Caco-2 (cell line): ENCODE measurements around the gene DLG2. TPM values are rescaled to one million over a fixed set of nuclear protein-coding genes. Genes with fewer than 3 reads are reported as not detected.

Source experiments
- BruUV-seq: library from RNA; stranded (reverse); fragments of 400-500 nt; replicated peaks from 2 replicates; lab custom pipeline; 2021; lab: Mats Ljungman, UMichigan
- CTCF ChIA-PET: fragments of 300-600 bp; sonication (Branson Sonifier 250); formaldehyde crosslinking; loops from one replicate; lab custom pipeline; 2022; ENCODE audit warnings: antibody characterized with exemption; lab: Charles Lee
- POLR2A ChIA-PET: fragments of 300-600 bp; sonication (Branson Sonifier 250); formaldehyde crosslinking; loops from one replicate; lab custom pipeline; 2022; ENCODE audit warnings: antibody characterized with exemption; lab: Charles Lee
- DNase-seq, 2 experiments: peaks; one replicate each; pipeline versions ENCODE4 v3.0.0 to v3.0.0-alpha.2; 2020 to 2022
- H3K27me3 ChIP-seq: replicated peaks from 2 replicates; pipeline ENCODE4 v1.6.0; 2011; ENCODE audit warnings: low read length; ENCODE audit not compliant: control insufficient read depth, insufficient read depth
- H3K36me3 ChIP-seq: 2 replicates; pipeline ENCODE4 v1.5.1; 2011; ENCODE audit warnings: low read length; ENCODE audit not compliant: control insufficient read depth, insufficient read depth
- H3K4me1 ChIP-seq: fragments of 250-450 bp; sonication (Bioruptor Pico); 2 replicates; pipeline ENCODE4 v1.5.1; 2020; ENCODE audit warnings: mild to moderate bottlenecking
- H3K4me3 ChIP-seq: 2 replicates; pipeline ENCODE4 v1.5.1; 2011; ENCODE audit warnings: low read depth, mild to moderate bottlenecking, control low read depth, low read length
- H3K9me3 ChIP-seq: fragments of 250-450 bp; sonication (Bioruptor Pico); 2 replicates; pipeline ENCODE4 v1.5.1; 2020; ENCODE audit warnings: mild to moderate bottlenecking, moderate library complexity
- H3K27ac Mint-ChIP-seq: one replicate; pipeline ENCODE4 v1.8.0; 2022; ENCODE audit warnings: mixed read lengths; ENCODE audit not compliant: unreplicated experiment
- H3K27me3 Mint-ChIP-seq: one replicate; pipeline ENCODE4 v1.8.0; 2022; ENCODE audit warnings: mixed read lengths; ENCODE audit not compliant: insufficient read depth, unreplicated experiment
- H3K36me3 Mint-ChIP-seq: one replicate; pipeline ENCODE4 v1.8.0; 2022; ENCODE audit warnings: mild to moderate bottlenecking, mixed read lengths; ENCODE audit not compliant: insufficient read depth, unreplicated experiment
- H3K4me1 Mint-ChIP-seq: one replicate; pipeline ENCODE4 v1.8.0; 2022; ENCODE audit warnings: low read depth, mixed read lengths; ENCODE audit not compliant: unreplicated experiment
- H3K4me3 Mint-ChIP-seq: one replicate; pipeline ENCODE4 v1.8.0; 2022; ENCODE audit warnings: mild to moderate bottlenecking, moderate library complexity, mixed read lengths; ENCODE audit not compliant: unreplicated experiment
- H3K9me3 Mint-ChIP-seq: one replicate; pipeline ENCODE4 v1.8.0; 2022; ENCODE audit warnings: mixed read lengths; ENCODE audit not compliant: unreplicated experiment
- CTCF ChIP-seq, 2 experiments: fragments of 200-600 bp in 1 of 2; IDR thresholded peaks; 1 replicate in 1 of 2; 2 replicates in 1 of 2; pipeline versions ENCODE4 v1.5.1 to v1.8.0; 2011 to 2022; ENCODE audit warnings: antibody characterized with exemption in 1 of 2, control low read depth in 1 of 2, inconsistent platforms in 1 of 2, low read depth in 1 of 2, low read length in 1 of 2, mild to moderate bottlenecking in 1 of 2, moderate library complexity in 1 of 2; ENCODE audit not compliant: insufficient read depth in 1 of 2, severe bottlenecking in 1 of 2, unreplicated experiment in 1 of 2
- intact Hi-C: fragments of 100-400 bp; cut with micrococcal nuclease; formaldehyde crosslinking; loops from one replicate; pipeline ENCODE4 v1.10.0; 2022; ENCODE audit not compliant: unreplicated experiment
- total RNA-seq: library from RNA; stranded (reverse); gene quantifications from 2 replicates; pipeline ENCODE4 v1.2.3, GENCODE V29; 2022

DLG2 gene
- total RNA-seq, 1 experiment from 2014 or later: 21.6 TPM

GRCh38 chr11:84230402-84230801, 1396.7 kb downstream of the DLG2 start:
- POLR2A ChIA-PET: no interaction called here
- no TSS peak for BruUV-seq
- no peaks in the 10 kb centered on the region for H3K27me3 ChIP-seq
- no peaks in the 10 kb centered on the region for H3K4me1 ChIP-seq
- no peak for TF ChIP-seq CTCF (IDR thresholded peaks at IDR 0.05; ENCODE audit: insufficient read depth in 1 of 2, low read depth in 1 of 2, low read length in 1 of 2, severe bottlenecking in 1 of 2, unreplicated experiment in 1 of 2)
- H3K36me3 ChIP-seq: no peaks in the 10 kb centered on the region
- H3K27me3 Mint-ChIP-seq: peaks cover 12% of the 10 kb centered on the region
- CTCF ChIA-PET: no interaction called here
- no peak overlapping the region for H3K4me3 ChIP-seq
- no peaks in the 10 kb centered on the region for H3K9me3 Mint-ChIP-seq
- no peaks in the 10 kb centered on the region for H3K36me3 Mint-ChIP-seq
- intact Hi-C loops: no loop called here
- no peak for DNase-seq
- H3K9me3 ChIP-seq: no peaks in the 10 kb centered on the region
- no peak overlapping the region for H3K4me3 Mint-ChIP-seq
- no peaks in the 10 kb centered on the region for H3K4me1 Mint-ChIP-seq
- H3K27ac Mint-ChIP-seq: no peak overlapping the region

GRCh38 chr11:84227970-84228665, 1399.0 kb downstream of the DLG2 start:
- Histone ChIP-seq H3K4me3 (no peak overlapping the region), H3K36me3 (no peaks in the 10 kb centered on the region), H3K27me3 (no peaks in the 10 kb centered on the region), H3K4me1 (no peaks in the 10 kb centered on the region), H3K9me3 (no peaks in the 10 kb centered on the region)
- Mint-ChIP-seq H3K4me3 (no peak overlapping the region), H3K36me3 (no peaks in the 10 kb centered on the region), H3K27ac (no peak overlapping the region), H3K9me3 (no peaks in the 10 kb centered on the region), H3K27me3 (peaks cover 12% of the 10 kb centered on the region), H3K4me1 (no peaks in the 10 kb centered on the region)
- BruUV-seq: no TSS peak
- ChIA-PET POLR2A (no interaction called here), CTCF (no interaction called here)
- no peak for DNase-seq
- no peak for TF ChIP-seq CTCF (IDR thresholded peaks at IDR 0.05; ENCODE audit: insufficient read depth in 1 of 2, low read depth in 1 of 2, low read length in 1 of 2, severe bottlenecking in 1 of 2, unreplicated experiment in 1 of 2)
- intact Hi-C loops: no loop called here

GRCh38 chr11:84224042-84224441, 1403.1 kb downstream of the DLG2 start:
- no peaks in the 10 kb centered on the region for H3K36me3 ChIP-seq
- no peak for TF ChIP-seq CTCF (IDR thresholded peaks at IDR 0.05; ENCODE audit: insufficient read depth in 1 of 2, low read depth in 1 of 2, low read length in 1 of 2, severe bottlenecking in 1 of 2, unreplicated experiment in 1 of 2)
- Mint-ChIP-seq H3K27ac (no peak overlapping the region), H3K36me3 (no peaks in the 10 kb centered on the region), H3K4me1 (no peaks in the 10 kb centered on the region), H3K9me3 (no peaks in the 10 kb centered on the region), H3K27me3 (peaks cover 4% of the 10 kb centered on the region), H3K4me3 (no peak overlapping the region)
- H3K9me3 ChIP-seq: no peaks in the 10 kb centered on the region
- BruUV-seq: no TSS peak
- no peak overlapping the region for H3K4me3 ChIP-seq
- H3K4me1 ChIP-seq: no peaks in the 10 kb centered on the region
- intact Hi-C loops: no loop called here
- H3K27me3 ChIP-seq: no peaks in the 10 kb centered on the region
- no peak for DNase-seq
- ChIA-PET POLR2A (no interaction called here), CTCF (no interaction called here)
